Neural progenitor cell (in vitro differentiated cells): ENCODE data around the gene FUT7. TPM values are rescaled to one million over a fixed set of nuclear protein-coding genes. Genes with fewer than 3 reads are reported as not detected.

Experiments used
- DNase-seq: peaks from one replicate; pipeline ENCODE4 v3.0.0-alpha.2; 2016; ENCODE audit warnings: low spot score
- H2AFZ ChIP-seq: fragments of 200-600 bp; sonication (generic); replicated peaks from 2 replicates; pipeline ENCODE4 v1.6.1; 2016; ENCODE audit warnings: antibody characterized with exemption
- H3F3A ChIP-seq: fragments of 200-600 bp; sonication (generic); 2 replicates; pipeline ENCODE4 v1.6.1; 2016; ENCODE audit warnings: antibody characterized with exemption, low read depth
- H3K27ac ChIP-seq: fragments of 200-600 bp; sonication (generic); 2 replicates; pipeline ENCODE4 v1.5.1; 2016; ENCODE audit warnings: mild to moderate bottlenecking
- H3K27me3 ChIP-seq: fragments of 200-600 bp; sonication (generic); 2 replicates; pipeline ENCODE4 v1.6.1; 2016; ENCODE audit warnings: mild to moderate bottlenecking, moderate library complexity
- H3K36me3 ChIP-seq: fragments of 200-600 bp; sonication (generic); 2 replicates; pipeline ENCODE4 v1.5.1; 2016
- H3K4me1 ChIP-seq: fragments of 200-600 bp; sonication (generic); 2 replicates; pipeline ENCODE4 v1.6.1; 2016; ENCODE audit warnings: mixed run types
- H3K4me2 ChIP-seq: fragments of 200-600 bp; sonication (generic); 2 replicates; pipeline ENCODE4 v1.6.1; 2016
- H3K4me3 ChIP-seq: fragments of 200-600 bp; sonication (generic); 2 replicates; pipeline ENCODE4 v1.5.1; 2016
- H3K79me2 ChIP-seq: fragments of 200-600 bp; sonication (generic); 2 replicates; pipeline ENCODE4 v1.6.1; 2016; ENCODE audit warnings: low read depth
- H3K9ac ChIP-seq: fragments of 200-600 bp; sonication (generic); 2 replicates; pipeline ENCODE4 v1.6.1; 2016
- H3K9me3 ChIP-seq: fragments of 200-600 bp; sonication (generic); 2 replicates; pipeline ENCODE4 v1.5.1; 2016; ENCODE audit warnings: low read depth
- H4K20me1 ChIP-seq: fragments of 200-600 bp; sonication (generic); 2 replicates; pipeline ENCODE4 v1.6.1; 2016; ENCODE audit warnings: low read depth
- H3K27ac Mint-ChIP-seq: 3 replicates; pipeline ENCODE4 v1.8.0; 2021; ENCODE audit warnings: mixed read lengths
- H3K27me3 Mint-ChIP-seq: 2 replicates; pipeline ENCODE4 v1.8.0; 2022; ENCODE audit warnings: low read depth, mild to moderate bottlenecking, inconsistent platforms, moderate library complexity, mixed read lengths; ENCODE audit not compliant: insufficient read depth
- H3K36me3 Mint-ChIP-seq: 3 replicates; pipeline ENCODE4 v1.8.0; 2021; ENCODE audit warnings: mixed read lengths
- H3K4me1 Mint-ChIP-seq: 3 replicates; pipeline ENCODE4 v1.8.0; 2021; ENCODE audit warnings: mixed read lengths
- H3K4me3 Mint-ChIP-seq: 3 replicates; pipeline ENCODE4 v1.8.0; 2021; ENCODE audit warnings: mild to moderate bottlenecking, moderate library complexity, mixed read lengths
- H3K9me3 Mint-ChIP-seq: 3 replicates; pipeline ENCODE4 v1.8.0; 2020; ENCODE audit warnings: mixed read lengths
- EZH2 ChIP-seq: fragments of 200-600 bp; sonication (generic); IDR thresholded peaks from 2 replicates; pipeline ENCODE4 v1.6.1; 2017; ENCODE audit warnings: antibody characterized with exemption, mild to moderate bottlenecking, moderate library complexity
- EZH2phosphoT487 ChIP-seq: fragments of 200-600 bp; sonication (generic); IDR thresholded peaks from 2 replicates; pipeline ENCODE4 v1.6.1; 2017; ENCODE audit warnings: antibody characterized with exemption
- total RNA-seq: library from RNA; depleted of rRNA; stranded (reverse); fragments of >200 nt; gene quantifications from 2 replicates; pipeline ENCODE4 v1.2.3, GENCODE V29; 2015; ENCODE audit warnings: low replicate concordance
- TF ChIP-seq, protein P1 (sequence below): fragments of 200-600 bp; sonication (generic); IDR thresholded peaks from 2 replicates; pipeline ENCODE4 v1.5.1; 2017; ENCODE audit warnings: antibody characterized with exemption, mild to moderate bottlenecking

FUT7 gene
- total RNA-seq, 1 donor from 2014 or later, result not detected

DNA sequence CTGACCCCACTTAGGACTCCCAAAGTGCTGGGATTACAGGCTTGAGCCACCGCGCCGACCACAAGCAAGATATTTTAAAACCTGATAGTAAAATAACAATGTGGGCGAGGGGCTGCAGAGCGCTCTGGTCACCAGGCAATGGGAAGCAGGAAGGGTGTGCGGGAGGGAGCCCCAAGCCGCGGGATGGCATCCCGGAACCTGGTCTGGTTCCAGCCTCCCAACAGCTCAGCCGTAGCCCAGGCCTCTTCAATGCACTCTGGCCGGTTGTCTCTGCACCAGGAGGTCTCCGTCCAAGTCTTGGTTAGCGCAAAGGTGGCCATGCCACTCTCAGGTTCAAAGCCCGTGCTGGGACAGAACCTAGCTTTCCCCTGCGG is 44.7 kb upstream of the FUT7 start:
- no peak for DNase-seq
- Histone ChIP-seq H4K20me1 (peaks cover 21% of the 10 kb centered on the region), H3K36me3 (no peaks in the 10 kb centered on the region), H3K4me1 (peaks cover 7% of the 10 kb centered on the region), H3K4me2 (peak overlapping the region; percentile 79), H2AFZ (no peak overlapping the region), H3F3A (peaks cover 22% of the 10 kb centered on the region), H3K79me2 (no peaks in the 10 kb centered on the region), H3K9ac (no peak overlapping the region), H3K27ac (no peak overlapping the region), H3K9me3 (no peaks in the 10 kb centered on the region), H3K4me3 (no peak overlapping the region), H3K27me3 (peaks cover 86% of the 10 kb centered on the region)
- TF ChIP-seq, protein P1, sequence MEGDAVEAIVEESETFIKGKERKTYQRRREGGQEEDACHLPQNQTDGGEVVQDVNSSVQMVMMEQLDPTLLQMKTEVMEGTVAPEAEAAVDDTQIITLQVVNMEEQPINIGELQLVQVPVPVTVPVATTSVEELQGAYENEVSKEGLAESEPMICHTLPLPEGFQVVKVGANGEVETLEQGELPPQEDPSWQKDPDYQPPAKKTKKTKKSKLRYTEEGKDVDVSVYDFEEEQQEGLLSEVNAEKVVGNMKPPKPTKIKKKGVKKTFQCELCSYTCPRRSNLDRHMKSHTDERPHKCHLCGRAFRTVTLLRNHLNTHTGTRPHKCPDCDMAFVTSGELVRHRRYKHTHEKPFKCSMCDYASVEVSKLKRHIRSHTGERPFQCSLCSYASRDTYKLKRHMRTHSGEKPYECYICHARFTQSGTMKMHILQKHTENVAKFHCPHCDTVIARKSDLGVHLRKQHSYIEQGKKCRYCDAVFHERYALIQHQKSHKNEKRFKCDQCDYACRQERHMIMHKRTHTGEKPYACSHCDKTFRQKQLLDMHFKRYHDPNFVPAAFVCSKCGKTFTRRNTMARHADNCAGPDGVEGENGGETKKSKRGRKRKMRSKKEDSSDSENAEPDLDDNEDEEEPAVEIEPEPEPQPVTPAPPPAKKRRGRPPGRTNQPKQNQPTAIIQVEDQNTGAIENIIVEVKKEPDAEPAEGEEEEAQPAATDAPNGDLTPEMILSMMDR, result no peak
- TF ChIP-seq EZH2 (peak; percentile 74), EZH2phosphoT487 (peak; percentile 60)
- peaks cover 46% of the 10 kb centered on the region for H3K27me3 Mint-ChIP-seq
- H3K36me3 Mint-ChIP-seq, result no peaks in the 10 kb centered on the region
- no peaks in the 10 kb centered on the region for H3K9me3 Mint-ChIP-seq
- peak overlapping the region; percentile 77 for H3K4me3 Mint-ChIP-seq
- peaks cover 5% of the 10 kb centered on the region for H3K4me1 Mint-ChIP-seq
- no peak overlapping the region for H3K27ac Mint-ChIP-seq

DNA sequence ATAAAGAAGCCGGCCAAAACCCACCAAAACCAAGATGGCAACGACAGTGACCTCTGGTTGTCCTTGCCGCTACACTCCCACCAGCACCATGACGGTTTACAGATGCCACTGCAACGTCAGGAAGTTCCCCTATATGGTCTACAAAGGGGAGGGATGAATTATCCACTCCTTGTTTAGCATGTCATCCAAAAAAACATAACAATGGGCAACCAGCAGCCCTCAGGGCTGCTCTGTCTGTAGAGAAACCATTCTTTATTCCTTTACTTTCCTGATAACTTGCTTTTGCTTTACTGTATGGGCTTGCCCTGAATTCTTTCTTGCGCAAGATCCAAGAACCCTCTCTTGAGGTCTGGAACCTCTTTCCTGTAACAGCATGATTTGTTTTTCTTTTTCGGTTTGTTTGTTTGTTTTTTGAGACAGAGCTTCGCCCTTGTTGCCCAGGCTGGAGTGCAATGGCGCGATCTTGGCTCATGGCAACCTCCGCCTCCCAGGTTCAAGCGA is 43.4 kb upstream of the FUT7 start:
- Histone ChIP-seq H3K9ac (no peak overlapping the region), H3K36me3 (no peaks in the 10 kb centered on the region), H4K20me1 (peaks cover 21% of the 10 kb centered on the region), H3K4me2 (no peak overlapping the region), H3K27ac (no peak overlapping the region), H2AFZ (no peak overlapping the region), H3K9me3 (no peaks in the 10 kb centered on the region), H3K4me1 (peaks cover 13% of the 10 kb centered on the region), H3F3A (peaks cover 32% of the 10 kb centered on the region), H3K27me3 (peaks cover 80% of the 10 kb centered on the region), H3K79me2 (no peaks in the 10 kb centered on the region), H3K4me3 (no peak overlapping the region)
- TF ChIP-seq, protein P1, result no peak
- no peak for TF ChIP-seq EZH2phosphoT487
- no peak overlapping the region for H3K4me3 Mint-ChIP-seq
- no peaks in the 10 kb centered on the region for H3K36me3 Mint-ChIP-seq
- no peak overlapping the region for H3K27ac Mint-ChIP-seq
- H3K9me3 Mint-ChIP-seq, result no peaks in the 10 kb centered on the region
- H3K27me3 Mint-ChIP-seq, result peaks cover 51% of the 10 kb centered on the region
- peaks cover 11% of the 10 kb centered on the region for H3K4me1 Mint-ChIP-seq
- no peak for DNase-seq

DNA sequence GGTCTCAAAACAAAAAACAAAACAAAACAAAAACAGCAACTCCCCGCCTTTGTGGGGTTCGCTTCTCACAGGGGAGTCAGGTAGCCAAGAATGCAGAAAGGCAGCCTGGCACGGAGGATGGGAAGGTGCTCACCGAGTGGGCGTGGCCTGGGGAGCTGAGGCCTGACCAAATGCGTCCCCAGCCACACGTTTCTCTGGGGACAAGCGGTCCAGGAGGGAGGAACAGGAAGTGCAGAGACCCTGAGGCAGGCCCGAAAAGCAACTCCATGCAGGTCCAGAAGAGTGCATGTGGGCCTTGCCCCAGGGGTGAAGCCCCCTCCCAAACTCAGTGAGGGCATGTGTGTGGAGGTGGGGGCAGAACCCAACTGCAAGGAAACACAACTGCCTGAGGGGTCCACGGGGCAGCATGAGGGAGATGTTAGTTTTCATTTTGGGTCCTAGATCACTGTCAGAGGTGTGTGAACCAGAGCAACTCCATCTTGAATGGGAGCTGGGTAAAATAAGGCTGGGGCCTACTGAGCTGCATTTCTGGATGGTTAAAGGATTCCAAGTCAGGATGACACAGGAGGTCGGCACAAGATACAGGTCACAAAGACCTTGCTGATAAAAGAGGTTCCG is 42.9 kb upstream of the FUT7 start:
- Histone ChIP-seq H3K36me3 (no peaks in the 10 kb centered on the region), H3K4me3 (no peak overlapping the region), H3K4me1 (peaks cover 13% of the 10 kb centered on the region), H3K27ac (no peak overlapping the region), H2AFZ (no peak overlapping the region), H4K20me1 (peaks cover 21% of the 10 kb centered on the region), H3K27me3 (peaks cover 79% of the 10 kb centered on the region), H3K79me2 (no peaks in the 10 kb centered on the region), H3K4me2 (no peak overlapping the region), H3K9me3 (no peaks in the 10 kb centered on the region), H3K9ac (no peak overlapping the region), H3F3A (peaks cover 32% of the 10 kb centered on the region)
- Mint-ChIP-seq H3K27me3 (peaks cover 47% of the 10 kb centered on the region), H3K4me3 (no peak overlapping the region), H3K9me3 (no peaks in the 10 kb centered on the region), H3K36me3 (no peaks in the 10 kb centered on the region), H3K4me1 (peaks cover 9% of the 10 kb centered on the region), H3K27ac (no peak overlapping the region)
- TF ChIP-seq, protein P1, result no peak
- no peak for TF ChIP-seq EZH2phosphoT487
- TF ChIP-seq EZH2, result no peak
- no peak for DNase-seq
